K562 (cell line): ENCODE measurements around the gene BIRC5. TPM values are rescaled to one million over a fixed set of nuclear protein-coding genes. Genes with fewer than 3 reads are reported as not detected.

Source experiments
- BDP1 ChIP-seq: IDR thresholded peaks from 3 replicates; pipeline ENCODE4 v1.6.1; 2011; ENCODE audit not compliant: insufficient read length, insufficient read depth
- BMI1 ChIP-seq: fragments of 150-350 bp; IDR thresholded peaks from 2 replicates; pipeline ENCODE4 v1.6.1; 2014; ENCODE audit warnings: low read length
- BRCA1 ChIP-seq, 2 experiments: fragments of 450-650 bp in 1 of 2; sonication (generic) in 1 of 2; formaldehyde crosslinking in 1 of 2; IDR thresholded peaks; 2 replicates each; pipeline versions ENCODE4 v1.5.0 to v1.6.1; 2017 to 2020; ENCODE audit warnings: mild to moderate bottlenecking in 1 of 2, missing genetic modification reagents in 1 of 2
- CBX5 ChIP-seq: IDR thresholded peaks from 2 replicates; pipeline ENCODE4 v1.6.1; 2014; ENCODE audit warnings: low read depth, borderline replicate concordance
- CEBPZ ChIP-seq: fragments of 150-350 bp; IDR thresholded peaks from 2 replicates; pipeline ENCODE4 v1.6.1; 2014; ENCODE audit warnings: low read depth, mild to moderate bottlenecking, low read length, borderline replicate concordance
- E2F5 ChIP-seq: sonication (generic); formaldehyde crosslinking; IDR thresholded peaks from 2 replicates; pipeline ENCODE4 v1.8.0; 2022; ENCODE audit warnings: mild to moderate bottlenecking, missing genetic modification reagents
- RB1 ChIP-seq: fragments of 450-650 bp; IDR thresholded peaks from 2 replicates; pipeline ENCODE4 v1.6.1; 2017; ENCODE audit warnings: low read depth, mild to moderate bottlenecking
- SMAD1 ChIP-seq: fragments of 150-350 bp; IDR thresholded peaks from 2 replicates; pipeline ENCODE4 v1.6.1; 2014; ENCODE audit warnings: low read length, low read depth; ENCODE audit not compliant: partially characterized antibody
- TRIM25 ChIP-seq: fragments of 450-650 bp; IDR thresholded peaks from 2 replicates; pipeline ENCODE4 v1.7.0; 2016; ENCODE audit warnings: borderline replicate concordance
- ZNF140 ChIP-seq: fragments of 250-450 bp; sonication (Bioruptor Pico); IDR thresholded peaks from 2 replicates; pipeline ENCODE4 v1.8.0; 2021; ENCODE audit warnings: moderate library complexity, mild to moderate bottlenecking, inconsistent platforms
- ZNF830 ChIP-seq: fragments of 250-450 bp; sonication (Bioruptor Pico); IDR thresholded peaks from 2 replicates; pipeline ENCODE4 v1.5.0; 2021; ENCODE audit warnings: mild to moderate bottlenecking
- polyA plus RNA-seq, 8 experiments: library from polyadenylated mRNA; depleted of rRNA in 4 of 8; stranded (reverse) in 5 of 8; unstranded in 3 of 8; fragments of >200 nt; fragmentation: Nextera tagmentation in 2 of 8; fragmentation: Illumina TruSeq in 1 of 8; extraction: Ambion mirVana in 2 of 8; extraction: Trizol in 1 of 8; gene quantifications; 2 replicates each; pipeline versions ENCODE4 v1.2.1 to v1.2.3, GENCODE V29; 2011 to 2014; ENCODE audit warnings: inconsistent platforms in 1 of 8, missing spikeins in 1 of 8
- total RNA-seq, 7 experiments: library from RNA; depleted of rRNA in 6 of 7; stranded (reverse); fragments of >200 nt in 6 of 7; fragmentation: Illumina TruSeq in 2 of 7; extraction: Trizol in 2 of 7; gene quantifications; 2 replicates each; pipeline versions ENCODE4 v1.2.1 to v1.2.3, GENCODE V29; 2011 to 2021; ENCODE audit warnings: low replicate concordance in 1 of 7
- TF ChIP-seq, protein P1 (sequence below): fragments of 250-450 bp; sonication (Bioruptor Pico); IDR thresholded peaks from 2 replicates; pipeline ENCODE4 v1.5.0; 2021; ENCODE audit warnings: mild to moderate bottlenecking, borderline replicate concordance
- TF ChIP-seq, protein P2 (sequence below), 2 experiments: fragments of 450-650 bp in 1 of 2; IDR thresholded peaks; 2 replicates each; pipeline ENCODE4 v1.6.1; 2011 to 2017; ENCODE audit warnings: low read depth in 2 of 2, antibody characterized with exemption in 1 of 2, borderline replicate concordance in 1 of 2, low read length in 1 of 2, mild to moderate bottlenecking in 1 of 2, mixed read lengths in 1 of 2; ENCODE audit not compliant: control insufficient read depth in 1 of 2
- TF ChIP-seq, protein P3 (sequence below): fragments of 250-450 bp; sonication (Bioruptor Pico); IDR thresholded peaks from 2 replicates; pipeline ENCODE4 v1.8.0; 2022; ENCODE audit warnings: moderate library complexity, mild to moderate bottlenecking, inconsistent platforms

BIRC5 gene
- total and polyA plus RNA-seq, 9 of the 15 experiments (the other 6 are each of a cell fraction or from before 2014, with no cell fraction given) = 64.4 to 140 (median 101) TPM

- TF ChIP-seq, protein P1, sequence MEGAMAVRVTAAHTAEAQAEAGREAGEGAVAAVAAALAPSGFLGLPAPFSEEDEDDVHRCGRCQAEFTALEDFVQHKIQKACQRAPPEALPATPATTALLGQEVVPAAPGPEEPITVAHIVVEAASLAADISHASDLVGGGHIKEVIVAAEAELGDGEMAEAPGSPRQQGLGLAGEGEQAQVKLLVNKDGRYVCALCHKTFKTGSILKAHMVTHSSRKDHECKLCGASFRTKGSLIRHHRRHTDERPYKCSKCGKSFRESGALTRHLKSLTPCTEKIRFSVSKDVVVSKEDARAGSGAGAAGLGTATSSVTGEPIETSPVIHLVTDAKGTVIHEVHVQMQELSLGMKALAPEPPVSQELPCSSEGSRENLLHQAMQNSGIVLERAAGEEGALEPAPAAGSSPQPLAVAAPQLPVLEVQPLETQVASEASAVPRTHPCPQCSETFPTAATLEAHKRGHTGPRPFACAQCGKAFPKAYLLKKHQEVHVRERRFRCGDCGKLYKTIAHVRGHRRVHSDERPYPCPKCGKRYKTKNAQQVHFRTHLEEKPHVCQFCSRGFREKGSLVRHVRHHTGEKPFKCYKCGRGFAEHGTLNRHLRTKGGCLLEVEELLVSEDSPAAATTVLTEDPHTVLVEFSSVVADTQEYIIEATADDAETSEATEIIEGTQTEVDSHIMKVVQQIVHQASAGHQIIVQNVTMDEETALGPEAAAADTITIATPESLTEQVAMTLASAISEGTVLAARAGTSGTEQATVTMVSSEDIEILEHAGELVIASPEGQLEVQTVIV = peak; percentile 93
- TF ChIP-seq SMAD1 = peak; percentile 84
- TF ChIP-seq ZNF140 (CRISPR knock-in tag) = peak; percentile 93
- TF ChIP-seq, protein P2, sequence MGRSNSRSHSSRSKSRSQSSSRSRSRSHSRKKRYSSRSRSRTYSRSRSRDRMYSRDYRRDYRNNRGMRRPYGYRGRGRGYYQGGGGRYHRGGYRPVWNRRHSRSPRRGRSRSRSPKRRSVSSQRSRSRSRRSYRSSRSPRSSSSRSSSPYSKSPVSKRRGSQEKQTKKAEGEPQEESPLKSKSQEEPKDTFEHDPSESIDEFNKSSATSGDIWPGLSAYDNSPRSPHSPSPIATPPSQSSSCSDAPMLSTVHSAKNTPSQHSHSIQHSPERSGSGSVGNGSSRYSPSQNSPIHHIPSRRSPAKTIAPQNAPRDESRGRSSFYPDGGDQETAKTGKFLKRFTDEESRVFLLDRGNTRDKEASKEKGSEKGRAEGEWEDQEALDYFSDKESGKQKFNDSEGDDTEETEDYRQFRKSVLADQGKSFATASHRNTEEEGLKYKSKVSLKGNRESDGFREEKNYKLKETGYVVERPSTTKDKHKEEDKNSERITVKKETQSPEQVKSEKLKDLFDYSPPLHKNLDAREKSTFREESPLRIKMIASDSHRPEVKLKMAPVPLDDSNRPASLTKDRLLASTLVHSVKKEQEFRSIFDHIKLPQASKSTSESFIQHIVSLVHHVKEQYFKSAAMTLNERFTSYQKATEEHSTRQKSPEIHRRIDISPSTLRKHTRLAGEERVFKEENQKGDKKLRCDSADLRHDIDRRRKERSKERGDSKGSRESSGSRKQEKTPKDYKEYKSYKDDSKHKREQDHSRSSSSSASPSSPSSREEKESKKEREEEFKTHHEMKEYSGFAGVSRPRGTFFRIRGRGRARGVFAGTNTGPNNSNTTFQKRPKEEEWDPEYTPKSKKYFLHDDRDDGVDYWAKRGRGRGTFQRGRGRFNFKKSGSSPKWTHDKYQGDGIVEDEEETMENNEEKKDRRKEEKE (IDR thresholded peaks at IDR 0.05; ENCODE audit: borderline replicate concordance in 1 of 2, control insufficient read depth in 1 of 2, low read depth in 2 of 2, low read length in 1 of 2) = no peak
- no peak for TF ChIP-seq CBX5
- no peak for TF ChIP-seq TRIM25
- TF ChIP-seq, protein P3, sequence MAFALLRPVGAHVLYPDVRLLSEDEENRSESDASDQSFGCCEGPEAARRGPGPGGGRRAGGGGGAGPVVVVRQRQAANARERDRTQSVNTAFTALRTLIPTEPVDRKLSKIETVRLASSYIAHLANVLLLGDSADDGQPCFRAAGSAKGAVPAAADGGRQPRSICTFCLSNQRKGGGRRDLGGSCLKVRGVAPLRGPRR (CRISPR knock-in tag) = peak; percentile 100
- no peak for TF ChIP-seq BDP1
- TF ChIP-seq E2F5 (CRISPR knock-in tag) = no peak
- TF ChIP-seq BRCA1 (IDR thresholded peaks at IDR 0.05) = no peak
- TF ChIP-seq BRCA1 (CRISPR knock-in tag; IDR thresholded peaks at IDR 0.05) = no peak
- TF ChIP-seq CEBPZ = no peak
- no peak for TF ChIP-seq BMI1
- TF ChIP-seq RB1 = no peak
- TF ChIP-seq ZNF830 (CRISPR knock-in tag) = peak; percentile 99
Observed at GRCh38 chr17:78272181-78272913, 58.3 kb downstream of the BIRC5 start (continued).
